GM19025 (cell line): Measurements from ENCODE around the gene SNX9.
"Not testable (repeated sequence)": the region's sequence is repeated elsewhere in the genome, so short reads cannot be mapped to it uniquely, and the experiment has no call there.

ENCODE experiments used
- ATAC-seq: cut with Tn5 transposase; IDR thresholded peaks from one replicate; pipeline ENCODE4 v1.9.1; 2021; ENCODE audit warnings: mild to moderate bottlenecking, low read depth, moderate library complexity; ENCODE audit not compliant: unreplicated experiment

Gene SNX9

DNA sequence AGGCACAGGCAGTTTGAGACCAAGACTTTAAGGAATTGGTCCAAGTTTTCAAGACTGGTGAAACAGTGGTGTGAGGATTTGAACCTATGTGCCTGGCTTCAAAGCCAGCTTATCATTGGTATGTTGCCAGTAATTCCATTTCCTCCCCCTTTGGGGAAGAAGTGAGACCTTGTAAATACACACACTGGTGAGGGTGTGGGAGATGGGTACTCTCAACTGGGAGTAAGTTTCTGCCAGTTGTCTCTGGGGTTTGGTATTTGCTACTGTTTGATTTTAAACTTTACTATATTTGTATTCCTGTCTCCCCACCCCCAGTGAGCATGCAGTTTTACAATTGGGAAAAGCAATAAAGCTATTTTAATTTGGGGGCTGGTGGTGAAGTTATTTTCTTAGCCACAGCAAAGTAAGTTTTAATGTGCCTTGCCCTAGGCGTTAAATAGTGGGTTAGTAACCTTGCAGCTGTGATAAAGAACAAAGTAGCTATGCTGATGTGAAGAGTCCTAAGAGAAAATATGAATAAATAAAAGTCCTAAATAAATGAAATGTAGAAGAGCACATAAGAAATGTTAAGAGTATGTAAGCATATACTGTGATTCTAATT is 31.0 kb downstream of the SNX9 start:
- ATAC-seq: no peak

DNA sequence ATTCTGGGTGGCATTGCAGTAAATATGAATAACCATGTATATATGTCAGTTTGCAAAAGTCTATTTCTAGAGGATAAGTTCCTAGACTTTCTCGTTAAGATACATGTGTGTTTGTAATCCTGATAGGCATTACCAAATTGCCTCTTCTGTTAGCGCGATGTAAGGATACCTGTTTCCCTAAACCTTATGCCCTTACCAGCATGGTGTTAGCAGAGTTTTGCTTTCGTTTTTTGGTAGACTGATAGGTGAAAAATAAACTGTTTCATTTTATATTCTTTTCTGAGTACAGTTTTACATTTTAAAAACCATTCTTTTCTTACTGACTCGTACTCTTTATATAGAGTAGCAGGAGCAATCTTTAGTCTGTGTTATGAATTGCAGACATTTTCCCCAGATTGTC is 32.3 kb downstream of the SNX9 start:
- ATAC-seq: no peak

- not testable (repeated sequence) for ATAC-seq
These were observed 32.8 kb downstream of the SNX9 start for GRCh38 chr6:157855804-157856203.

DNA sequence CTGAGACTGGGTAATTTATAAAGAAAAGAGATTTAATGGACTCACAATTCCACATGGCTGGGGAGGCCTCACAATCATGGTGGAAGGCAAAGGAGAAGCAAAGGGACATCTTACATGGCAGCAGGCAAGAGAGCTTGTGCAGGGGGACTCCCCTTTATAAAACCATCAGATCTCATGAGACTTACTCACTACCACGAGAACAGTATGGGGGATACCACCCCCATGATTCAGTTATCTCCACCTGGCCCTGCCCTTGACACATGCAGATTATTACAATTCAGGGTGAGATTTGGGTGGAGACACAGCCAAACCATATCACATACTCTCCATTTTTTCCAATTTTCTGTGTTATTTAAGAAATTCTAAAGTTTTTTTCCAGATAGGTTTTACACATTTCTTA is 35.6 kb downstream of the SNX9 start:
- ATAC-seq: not testable (repeated sequence)

DNA sequence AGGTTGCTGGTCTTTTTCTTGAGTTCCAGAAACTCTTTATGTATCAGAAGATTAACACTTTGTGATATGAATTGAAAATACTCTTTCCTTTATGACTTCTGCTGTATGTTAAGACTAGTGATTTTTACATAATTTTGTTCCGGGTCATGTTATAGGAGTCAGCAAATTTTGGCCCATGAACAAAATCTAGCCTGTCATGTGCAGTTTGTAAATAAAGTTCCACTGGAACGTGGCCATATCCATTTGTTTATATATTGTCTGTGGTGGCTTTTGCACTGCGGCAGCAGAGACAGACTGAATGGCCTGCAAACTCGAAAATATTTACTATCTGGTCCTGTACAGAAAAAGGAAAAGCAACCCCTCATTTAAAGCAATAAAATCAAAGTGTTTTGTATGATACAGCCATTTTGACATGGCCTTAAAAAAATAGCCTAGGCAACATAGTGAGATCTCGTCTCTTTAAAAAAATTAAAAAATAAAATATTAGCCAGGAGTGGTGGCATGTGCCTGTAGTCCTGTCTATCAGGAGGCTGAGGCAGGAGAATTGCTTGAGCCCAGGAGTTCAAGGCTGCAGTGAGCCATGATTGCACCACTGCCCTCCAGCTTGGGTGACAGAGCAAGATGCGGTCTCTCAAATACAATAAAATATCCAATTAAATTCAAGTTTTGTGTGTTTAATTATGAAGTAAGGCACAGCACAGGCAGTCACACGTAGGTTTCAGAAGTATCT is 36.9 kb downstream of the SNX9 start:
- no peak for ATAC-seq

DNA sequence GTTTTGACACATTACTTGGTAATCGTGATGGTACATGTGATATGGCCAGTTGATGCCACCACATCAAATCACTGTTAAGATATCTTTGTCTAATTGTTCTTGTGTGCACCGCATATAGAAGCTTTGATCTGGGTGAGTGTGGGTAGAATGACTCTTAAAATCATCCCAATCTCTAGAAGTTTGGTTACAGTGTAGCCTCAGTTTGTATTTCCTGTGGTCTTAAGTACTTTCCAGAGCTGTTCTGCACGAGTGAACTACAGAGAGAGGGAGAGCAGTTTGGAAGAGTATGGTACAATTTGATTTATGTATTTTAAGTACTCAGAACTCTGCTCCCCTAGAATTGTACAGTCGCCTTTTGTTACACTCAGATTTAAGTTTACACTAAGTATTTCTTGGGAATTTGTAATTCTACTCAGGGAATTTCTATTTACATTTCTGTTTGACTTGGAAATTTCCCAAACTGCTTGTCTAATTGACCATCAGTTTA is 37.5 kb downstream of the SNX9 start:
- no peak for ATAC-seq

DNA sequence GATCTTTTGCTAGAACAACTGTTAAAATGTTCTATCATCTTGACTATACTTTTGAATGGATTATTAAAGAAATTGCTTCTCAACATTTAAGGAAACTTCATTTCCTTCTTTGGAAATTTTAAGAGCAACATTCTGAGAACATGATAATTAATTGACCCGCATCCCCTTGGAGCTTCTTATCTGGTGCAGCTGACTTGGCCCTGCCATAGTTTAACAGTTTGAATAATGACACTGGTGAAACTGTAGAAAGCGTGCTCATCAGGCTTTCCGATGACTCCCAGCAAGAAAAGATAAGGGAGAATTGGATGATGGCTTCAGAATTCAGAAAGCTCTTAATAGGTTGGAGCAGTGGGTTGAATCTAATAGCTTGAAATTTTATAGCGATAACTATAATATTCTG is 38.1 kb downstream of the SNX9 start:
- no peak for ATAC-seq

DNA sequence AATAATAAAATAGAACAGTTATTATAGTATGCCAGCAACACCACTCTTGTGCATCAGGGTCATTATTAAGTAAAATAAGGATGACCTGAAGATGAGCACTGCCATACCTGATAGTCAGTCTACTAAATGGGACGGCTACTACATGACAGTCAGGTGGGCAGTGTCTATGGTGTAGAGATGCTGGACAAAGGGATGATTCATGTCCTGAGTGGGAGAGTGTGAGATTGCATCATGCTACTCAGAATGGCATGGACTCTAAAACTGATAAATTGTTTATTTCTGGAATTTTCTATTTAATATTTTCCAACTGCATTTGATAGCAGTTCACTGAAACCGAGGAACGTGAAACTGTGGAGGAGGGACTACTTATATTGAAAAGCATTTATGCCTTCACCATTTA is 38.8 kb downstream of the SNX9 start:
- no peak for ATAC-seq

DNA sequence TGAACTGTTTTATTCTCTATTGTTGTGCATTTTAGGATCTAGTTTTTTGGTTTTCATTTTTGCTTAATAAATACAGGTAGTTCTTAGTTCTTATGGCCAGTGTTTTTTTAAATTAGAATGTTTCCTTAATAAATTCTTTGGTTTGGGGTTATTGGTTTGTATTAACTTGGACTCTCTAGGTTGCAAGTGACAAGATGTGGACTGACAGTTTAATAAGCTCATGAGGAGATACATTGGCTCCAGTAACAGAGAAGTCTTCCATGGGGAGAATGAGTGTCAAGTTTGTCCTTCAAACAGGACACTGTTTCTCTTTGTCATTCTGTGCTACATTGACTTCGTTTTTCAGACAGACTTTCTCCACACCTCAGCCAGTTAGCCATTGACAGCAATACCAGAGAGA is 39.7 kb downstream of the SNX9 start:
- no peak for ATAC-seq

GRCh38 chr6:157864185-157864761 is 41.2 kb downstream of the SNX9 start:
- ATAC-seq: no peak

DNA sequence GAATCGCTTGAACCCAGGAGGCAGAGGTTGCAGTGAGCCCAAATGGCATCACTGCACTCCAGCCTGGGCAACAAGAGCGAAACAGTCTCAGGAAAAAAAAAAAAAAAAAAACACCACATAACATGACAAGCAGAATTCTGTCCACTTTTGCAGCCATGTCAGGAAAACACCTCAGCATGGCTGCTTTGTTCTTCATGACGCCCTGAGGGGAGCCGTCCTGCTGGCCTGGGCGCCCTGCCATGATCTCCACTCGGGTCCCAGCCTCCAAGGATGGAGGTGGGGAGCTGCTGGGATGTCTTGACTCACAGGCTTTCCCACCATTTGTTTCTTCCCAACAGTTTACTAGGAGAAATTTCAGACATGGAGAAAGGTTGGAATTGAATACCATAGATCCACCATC is 42.2 kb downstream of the SNX9 start:
- ATAC-seq: no peak

GRCh38 chr6:157867155-157867559 is 44.1 kb downstream of the SNX9 start:
- no peak for ATAC-seq

DNA sequence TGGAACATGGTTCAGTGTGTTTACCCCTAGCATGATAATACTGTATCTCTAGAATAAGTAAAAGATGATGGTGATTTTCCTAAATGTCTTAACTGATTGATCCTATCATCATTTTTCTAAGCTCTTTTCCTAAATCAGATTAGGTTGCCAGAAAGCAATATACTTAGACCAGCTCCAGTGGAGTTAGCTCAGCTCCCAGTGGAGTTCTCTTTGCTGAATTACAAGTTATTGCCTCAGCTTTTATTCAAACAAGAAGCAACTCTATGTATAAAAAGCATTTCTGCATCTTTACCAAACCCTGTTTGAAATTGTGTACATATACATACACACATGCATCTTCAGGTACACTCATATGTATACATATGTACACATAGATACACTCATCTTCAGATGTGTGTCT is 44.9 kb downstream of the SNX9 start:
- ATAC-seq: no peak

GRCh38 chr6:157868835-157869234 is 45.8 kb downstream of the SNX9 start:
- no peak for ATAC-seq

GRCh38 chr6:157869673-157870302 is 46.7 kb downstream of the SNX9 start:
- no peak for ATAC-seq

GRCh38 chr6:157873735-157874344 is 50.8 kb downstream of the SNX9 start:
- ATAC-seq: peak; percentile 65

DNA sequence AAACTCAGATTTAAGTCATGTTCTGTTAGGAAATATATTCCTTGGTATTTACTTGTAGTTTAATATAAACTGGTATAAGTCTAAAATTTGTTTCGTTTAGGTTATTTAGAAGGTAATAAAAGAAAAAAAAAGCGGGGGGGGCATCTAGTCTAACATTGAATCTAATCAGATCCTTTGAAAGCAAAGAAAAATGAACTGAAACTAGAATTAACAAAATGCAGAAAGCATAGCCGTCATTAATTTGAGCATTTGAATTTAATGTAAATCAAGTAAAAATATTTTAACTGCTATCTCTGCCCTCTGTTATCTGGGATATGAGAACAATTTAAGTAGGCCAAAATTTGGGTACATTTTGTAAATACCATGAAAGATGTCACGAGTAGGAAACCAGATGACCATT is 54.1 kb downstream of the SNX9 start:
- ATAC-seq: no peak

GRCh38 chr6:157877573-157878438 is 54.8 kb downstream of the SNX9 start:
- no peak for ATAC-seq

GRCh38 chr6:157879034-157879872 is 56.2 kb downstream of the SNX9 start:
- ATAC-seq: peak; percentile 75
